Left ventricle myocardium superior (tissue), 1 donor: ENCODE measurements around the gene FAM131A. TPM values are rescaled to one million over a fixed set of nuclear protein-coding genes. Genes with fewer than 3 reads are reported as not detected.

Experiments used
- ATAC-seq: fragments of 200-7000 bp; cut with Tn5 transposase; one replicate; pipeline ENCODE4 v1.9.1; 2020; ENCODE audit warnings: mild to moderate bottlenecking, moderate library complexity
- DNase-seq: peaks from one replicate; pipeline ENCODE4 v3.0.0-alpha.2; 2020
- intact Hi-C: fragments of 100-400 bp; cut with micrococcal nuclease; formaldehyde crosslinking; loops from one replicate; pipeline ENCODE4 v1.11.0; 2022
- total RNA-seq: library from RNA; stranded (reverse); fragmentation: NEBNext Ultra II Directional; extraction: Animal tissue kit (Norgen Biotek cat#: 25700); gene quantifications from one replicate; pipeline ENCODE4 v1.2.1, GENCODE V29; 2021
- donor health status: DM: no; HTN: yes; CAD: no; lungs with severe emphysema.

FAM131A gene
- total RNA-seq, 1 donor from 2014 or later, result 41.0 TPM

GRCh38 chr3:184382326-184383032 lies 45.1 kb downstream of the FAM131A start:
- DNase-seq (no peak), ATAC-seq (no peak)
- intact Hi-C loops, result no loop called here

GRCh38 chr3:184383033-184383740 lies 45.8 kb downstream of the FAM131A start:
- DNase-seq, result no peak
- intact Hi-C loops, result no loop called here
- no peak for ATAC-seq

GRCh38 chr3:184384342-184384741 lies 46.9 kb downstream of the FAM131A start:
- ATAC-seq (no peak), DNase-seq (no peak)
- intact Hi-C loops, result no loop called here

- intact Hi-C loops, result no loop called here
- DNase-seq (no peak), ATAC-seq (no peak)
Observed at GRCh38 chr3:184384856-184385422, 47.5 kb downstream of the FAM131A start.

- DNase-seq (no peak), ATAC-seq (no peak)
- intact Hi-C loops, result no loop called here
Observed at GRCh38 chr3:184386047-184386806, 48.8 kb downstream of the FAM131A start.

GRCh38 chr3:184387174-184387714 lies 49.8 kb downstream of the FAM131A start:
- intact Hi-C loops, result no loop called here
- ATAC-seq, result no peak
- no peak for DNase-seq

GRCh38 chr3:184388164-184388935 lies 51.0 kb downstream of the FAM131A start:
- intact Hi-C loops, result no loop called here
- no peak for ATAC-seq
- DNase-seq, result no peak

GRCh38 chr3:184388936-184389230 lies 51.5 kb downstream of the FAM131A start:
- no peak for ATAC-seq
- DNase-seq, result no peak
- intact Hi-C loops, result no loop called here

GRCh38 chr3:184389384-184389783 lies 52.0 kb downstream of the FAM131A start:
- intact Hi-C loops, result no loop called here
- DNase-seq (no peak), ATAC-seq (no peak)

GRCh38 chr3:184389935-184390528 lies 52.6 kb downstream of the FAM131A start:
- ATAC-seq (no peak), DNase-seq (no peak)
- intact Hi-C loops, result no loop called here

GRCh38 chr3:184391266-184391665 lies 53.9 kb downstream of the FAM131A start:
- ATAC-seq (no peak), DNase-seq (no peak)
- intact Hi-C loops, result no loop called here

GRCh38 chr3:184395320-184395660 lies 57.9 kb downstream of the FAM131A start:
- ATAC-seq, result peak; percentile 37
- intact Hi-C loops, result no loop called here
- no peak for DNase-seq

Other genes starting within 250 kb of the FAM131A start
- gene HTR3E, start 240.5 kb upstream of the FAM131A start, total RNA-seq, result not detected
- 33.1 TPM for gene EIF2B5, start 202.2 kb upstream of the FAM131A start, total RNA-seq
- 76.8 TPM for gene DVL3, start 182.2 kb upstream of the FAM131A start, total RNA-seq
- 318 TPM for gene AP2M1, start 162.7 kb upstream of the FAM131A start, total RNA-seq
- 75.6 TPM for gene ABCF3, start 151.4 kb upstream of the FAM131A start, total RNA-seq
- not detected for gene VWA5B2, start 108.0 kb upstream of the FAM131A start, total RNA-seq
- 18.5 TPM for gene ALG3, start 88.6 kb upstream of the FAM131A start, total RNA-seq
- gene EEF1AKMT4, start 87.9 kb upstream of the FAM131A start, total RNA-seq, result 1.6 TPM
- gene CAMK2N2, start 76.0 kb upstream of the FAM131A start, total RNA-seq, result not detected
- gene ECE2, start 61.6 kb upstream of the FAM131A start, total RNA-seq, result not detected
- 242 TPM for gene PSMD2, start 38.4 kb upstream of the FAM131A start, total RNA-seq
- gene EIF4G1, start 23.0 kb upstream of the FAM131A start, total RNA-seq, result 250 TPM
- gene CLCN2, start 24.0 kb downstream of the FAM131A start, total RNA-seq, result 3.6 TPM
- gene POLR2H, start 24.1 kb downstream of the FAM131A start, total RNA-seq, result 26.0 TPM
- 0.37 TPM for gene THPO, start 40.6 kb downstream of the FAM131A start, total RNA-seq
- gene CHRD, start 42.5 kb downstream of the FAM131A start, total RNA-seq, result 4.6 TPM
- 1.6 TPM for gene EPHB3, start 224.2 kb downstream of the FAM131A start, total RNA-seq